ENCODE measurements around the gene SERPINB10.

GRCh38 chr18:63924551-63924950, 16.8 kb downstream of the SERPINB10 start:
- TF ChIP-seq CTCF (conservative IDR thresholded peaks at IDR 0.05), result no peak
- no peak for TF ChIP-seq EZH2 (IDR thresholded peaks at IDR 0.05; ENCODE audit: low read depth)
